Neural progenitor cell (in vitro differentiated cells): ENCODE results near the gene CLIP4. TPM values are rescaled to one million over a fixed set of nuclear protein-coding genes. Genes with fewer than 3 reads are reported as not detected.

Experiments
- DNase-seq: peaks from one replicate; pipeline ENCODE4 v3.0.0-alpha.2; 2016; ENCODE audit warnings: low spot score
- H2AFZ ChIP-seq: fragments of 200-600 bp; sonication (generic); replicated peaks from 2 replicates; pipeline ENCODE4 v1.6.1; 2016; ENCODE audit warnings: antibody characterized with exemption
- H3F3A ChIP-seq: fragments of 200-600 bp; sonication (generic); 2 replicates; pipeline ENCODE4 v1.6.1; 2016; ENCODE audit warnings: antibody characterized with exemption, low read depth
- H3K27ac ChIP-seq: fragments of 200-600 bp; sonication (generic); 2 replicates; pipeline ENCODE4 v1.5.1; 2016; ENCODE audit warnings: mild to moderate bottlenecking
- H3K27me3 ChIP-seq: fragments of 200-600 bp; sonication (generic); 2 replicates; pipeline ENCODE4 v1.6.1; 2016; ENCODE audit warnings: mild to moderate bottlenecking, moderate library complexity
- H3K36me3 ChIP-seq: fragments of 200-600 bp; sonication (generic); 2 replicates; pipeline ENCODE4 v1.5.1; 2016
- H3K4me1 ChIP-seq: fragments of 200-600 bp; sonication (generic); 2 replicates; pipeline ENCODE4 v1.6.1; 2016; ENCODE audit warnings: mixed run types
- H3K4me2 ChIP-seq: fragments of 200-600 bp; sonication (generic); 2 replicates; pipeline ENCODE4 v1.6.1; 2016
- H3K4me3 ChIP-seq: fragments of 200-600 bp; sonication (generic); 2 replicates; pipeline ENCODE4 v1.5.1; 2016
- H3K79me2 ChIP-seq: fragments of 200-600 bp; sonication (generic); 2 replicates; pipeline ENCODE4 v1.6.1; 2016; ENCODE audit warnings: low read depth
- H3K9ac ChIP-seq: fragments of 200-600 bp; sonication (generic); 2 replicates; pipeline ENCODE4 v1.6.1; 2016
- H3K9me3 ChIP-seq: fragments of 200-600 bp; sonication (generic); 2 replicates; pipeline ENCODE4 v1.5.1; 2016; ENCODE audit warnings: low read depth
- H4K20me1 ChIP-seq: fragments of 200-600 bp; sonication (generic); 2 replicates; pipeline ENCODE4 v1.6.1; 2016; ENCODE audit warnings: low read depth
- H3K27ac Mint-ChIP-seq: 3 replicates; pipeline ENCODE4 v1.8.0; 2021; ENCODE audit warnings: mixed read lengths
- H3K27me3 Mint-ChIP-seq: 2 replicates; pipeline ENCODE4 v1.8.0; 2022; ENCODE audit warnings: low read depth, mild to moderate bottlenecking, inconsistent platforms, moderate library complexity, mixed read lengths; ENCODE audit not compliant: insufficient read depth
- H3K36me3 Mint-ChIP-seq: 3 replicates; pipeline ENCODE4 v1.8.0; 2021; ENCODE audit warnings: mixed read lengths
- H3K4me1 Mint-ChIP-seq: 3 replicates; pipeline ENCODE4 v1.8.0; 2021; ENCODE audit warnings: mixed read lengths
- H3K4me3 Mint-ChIP-seq: 3 replicates; pipeline ENCODE4 v1.8.0; 2021; ENCODE audit warnings: mild to moderate bottlenecking, moderate library complexity, mixed read lengths
- H3K9me3 Mint-ChIP-seq: 3 replicates; pipeline ENCODE4 v1.8.0; 2020; ENCODE audit warnings: mixed read lengths
- EZH2 ChIP-seq: fragments of 200-600 bp; sonication (generic); IDR thresholded peaks from 2 replicates; pipeline ENCODE4 v1.6.1; 2017; ENCODE audit warnings: antibody characterized with exemption, mild to moderate bottlenecking, moderate library complexity
- EZH2phosphoT487 ChIP-seq: fragments of 200-600 bp; sonication (generic); IDR thresholded peaks from 2 replicates; pipeline ENCODE4 v1.6.1; 2017; ENCODE audit warnings: antibody characterized with exemption
- total RNA-seq: library from RNA; depleted of rRNA; stranded (reverse); fragments of >200 nt; gene quantifications from 2 replicates; pipeline ENCODE4 v1.2.3, GENCODE V29; 2015; ENCODE audit warnings: low replicate concordance
- TF ChIP-seq, protein P1 (sequence below): fragments of 200-600 bp; sonication (generic); IDR thresholded peaks from 2 replicates; pipeline ENCODE4 v1.5.1; 2017; ENCODE audit warnings: antibody characterized with exemption, mild to moderate bottlenecking

CLIP4 gene
- total RNA-seq, 1 donor from 2014 or later, result 2.1 TPM

DNA sequence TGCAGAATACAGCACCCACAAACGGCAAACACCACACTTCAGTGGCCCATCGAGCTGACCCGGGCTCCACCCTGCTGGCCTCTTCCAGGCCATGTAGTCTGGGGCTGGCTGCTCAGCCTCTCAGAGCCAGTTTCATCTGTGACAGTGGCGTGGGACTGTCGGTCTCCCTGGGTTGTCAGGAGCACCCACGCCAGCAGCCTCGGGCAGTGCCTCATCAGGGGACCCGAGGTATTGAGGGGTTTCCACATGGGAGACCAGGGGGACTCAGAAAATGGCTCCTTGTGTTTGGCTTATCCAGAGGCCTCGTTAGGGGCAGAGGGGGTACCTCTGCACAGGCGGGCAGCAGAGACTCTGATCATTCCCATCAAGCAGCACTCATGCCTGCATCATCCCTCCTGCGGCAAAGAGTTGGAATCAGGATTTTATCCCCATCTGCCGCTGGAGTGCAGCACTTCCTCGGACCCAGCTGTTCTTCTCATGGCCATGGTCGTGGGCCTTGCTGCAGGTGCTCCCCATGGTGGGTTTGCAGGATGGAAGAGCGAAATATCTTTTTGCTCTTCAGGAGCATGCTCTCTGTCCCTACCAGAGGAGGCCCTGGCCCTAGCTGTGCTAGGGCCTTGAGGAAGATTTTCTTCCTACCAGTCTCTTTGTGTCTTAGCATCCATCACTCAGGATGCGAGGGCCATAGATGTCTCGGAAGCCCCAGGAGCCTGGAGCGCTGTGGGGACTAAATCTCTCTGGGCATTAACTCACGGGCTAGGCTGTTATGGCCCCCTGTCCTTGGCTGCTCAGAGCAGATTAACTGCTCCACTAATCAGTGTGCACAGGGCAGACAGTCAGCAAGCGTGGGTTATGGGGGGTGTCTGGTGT is 100.8 kb downstream of the CLIP4 start:
- DNase-seq, result no peak
- no peaks in the 10 kb centered on the region for H3K27me3 ChIP-seq
- peaks cover 4% of the 10 kb centered on the region for H3K27me3 Mint-ChIP-seq
- no peak overlapping the region for H3K4me3 ChIP-seq
- H3K36me3 Mint-ChIP-seq, result no peaks in the 10 kb centered on the region
- H3K4me1 ChIP-seq, result peaks cover 4% of the 10 kb centered on the region
- H3K4me3 Mint-ChIP-seq, result no peak overlapping the region
- no peaks in the 10 kb centered on the region for H3K9me3 Mint-ChIP-seq
- no peak overlapping the region for H3K9ac ChIP-seq
- peaks cover 16% of the 10 kb centered on the region for H3K4me1 Mint-ChIP-seq
- H3F3A ChIP-seq, result no peaks in the 10 kb centered on the region
- no peaks in the 10 kb centered on the region for H4K20me1 ChIP-seq
- H2AFZ ChIP-seq, result no peak overlapping the region
- H3K9me3 ChIP-seq, result no peaks in the 10 kb centered on the region
- H3K27ac Mint-ChIP-seq, result no peak overlapping the region
- no peak overlapping the region for H3K4me2 ChIP-seq
- H3K27ac ChIP-seq, result no peak overlapping the region
- TF ChIP-seq, protein P1, sequence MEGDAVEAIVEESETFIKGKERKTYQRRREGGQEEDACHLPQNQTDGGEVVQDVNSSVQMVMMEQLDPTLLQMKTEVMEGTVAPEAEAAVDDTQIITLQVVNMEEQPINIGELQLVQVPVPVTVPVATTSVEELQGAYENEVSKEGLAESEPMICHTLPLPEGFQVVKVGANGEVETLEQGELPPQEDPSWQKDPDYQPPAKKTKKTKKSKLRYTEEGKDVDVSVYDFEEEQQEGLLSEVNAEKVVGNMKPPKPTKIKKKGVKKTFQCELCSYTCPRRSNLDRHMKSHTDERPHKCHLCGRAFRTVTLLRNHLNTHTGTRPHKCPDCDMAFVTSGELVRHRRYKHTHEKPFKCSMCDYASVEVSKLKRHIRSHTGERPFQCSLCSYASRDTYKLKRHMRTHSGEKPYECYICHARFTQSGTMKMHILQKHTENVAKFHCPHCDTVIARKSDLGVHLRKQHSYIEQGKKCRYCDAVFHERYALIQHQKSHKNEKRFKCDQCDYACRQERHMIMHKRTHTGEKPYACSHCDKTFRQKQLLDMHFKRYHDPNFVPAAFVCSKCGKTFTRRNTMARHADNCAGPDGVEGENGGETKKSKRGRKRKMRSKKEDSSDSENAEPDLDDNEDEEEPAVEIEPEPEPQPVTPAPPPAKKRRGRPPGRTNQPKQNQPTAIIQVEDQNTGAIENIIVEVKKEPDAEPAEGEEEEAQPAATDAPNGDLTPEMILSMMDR, result no peak
- TF ChIP-seq EZH2 (no peak), EZH2phosphoT487 (no peak)
- H3K36me3 ChIP-seq, result no peaks in the 10 kb centered on the region
- H3K79me2 ChIP-seq, result no peaks in the 10 kb centered on the region

DNA sequence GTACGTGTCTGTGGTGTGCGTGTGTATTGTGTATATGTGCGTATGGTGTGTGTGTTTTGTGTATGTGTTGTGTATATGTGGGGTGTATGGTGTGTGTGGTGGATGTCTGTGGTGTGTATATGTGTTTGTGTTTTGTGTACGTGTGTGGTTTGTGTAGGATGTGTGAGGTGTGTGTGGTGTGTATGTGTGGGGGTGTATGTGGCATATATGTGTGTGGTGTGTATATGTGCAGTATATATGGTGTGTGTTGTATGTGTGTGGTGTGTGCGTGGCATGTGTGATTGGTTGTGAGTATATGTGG is 101.3 kb downstream of the CLIP4 start:
- Histone ChIP-seq H3K27me3 (no peaks in the 10 kb centered on the region), H3K4me3 (no peak overlapping the region), H3K79me2 (no peaks in the 10 kb centered on the region), H3K9me3 (no peaks in the 10 kb centered on the region), H3K36me3 (no peaks in the 10 kb centered on the region), H2AFZ (no peak overlapping the region), H3K9ac (no peak overlapping the region), H3K4me1 (peaks cover 4% of the 10 kb centered on the region), H4K20me1 (no peaks in the 10 kb centered on the region), H3K4me2 (no peak overlapping the region), H3K27ac (no peak overlapping the region), H3F3A (no peaks in the 10 kb centered on the region)
- TF ChIP-seq EZH2 (no peak), EZH2phosphoT487 (no peak)
- TF ChIP-seq, protein P1, result no peak
- H3K4me3 Mint-ChIP-seq, result no peak overlapping the region
- no peak for DNase-seq
- H3K36me3 Mint-ChIP-seq, result no peaks in the 10 kb centered on the region
- H3K27me3 Mint-ChIP-seq, result peaks cover 4% of the 10 kb centered on the region
- H3K27ac Mint-ChIP-seq, result no peak overlapping the region
- peaks cover 16% of the 10 kb centered on the region for H3K4me1 Mint-ChIP-seq
- no peaks in the 10 kb centered on the region for H3K9me3 Mint-ChIP-seq

DNA sequence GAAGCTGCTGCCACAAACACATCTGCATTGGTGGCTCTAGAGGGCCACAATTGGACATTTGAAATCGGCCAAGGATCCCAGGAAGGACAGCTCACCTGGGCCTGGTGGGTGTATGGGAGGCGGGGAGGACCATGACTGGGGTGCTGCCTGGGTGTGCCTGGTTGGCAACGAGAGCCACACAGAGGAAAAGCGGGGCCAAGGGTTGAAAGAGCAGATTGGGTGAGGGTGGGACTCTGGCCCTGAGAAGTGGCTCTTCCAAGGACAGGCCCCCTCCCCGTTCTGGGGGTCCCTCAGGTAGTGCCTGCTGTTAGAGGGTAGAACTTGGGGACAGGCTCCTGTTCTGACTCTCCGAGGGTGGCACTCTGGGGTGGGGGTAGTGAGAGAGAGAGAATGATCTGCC is 102.9 kb downstream of the CLIP4 start:
- no peaks in the 10 kb centered on the region for H3K36me3 ChIP-seq
- TF ChIP-seq, protein P1, result no peak
- TF ChIP-seq EZH2phosphoT487, result no peak
- TF ChIP-seq EZH2, result no peak
- H3K27me3 ChIP-seq, result no peaks in the 10 kb centered on the region
- H3K36me3 Mint-ChIP-seq, result no peaks in the 10 kb centered on the region
- peaks cover 2% of the 10 kb centered on the region for H3K27me3 Mint-ChIP-seq
- peaks cover 4% of the 10 kb centered on the region for H3K4me1 ChIP-seq
- H3F3A ChIP-seq, result no peaks in the 10 kb centered on the region
- H3K9me3 Mint-ChIP-seq, result no peaks in the 10 kb centered on the region
- H3K79me2 ChIP-seq, result no peaks in the 10 kb centered on the region
- H3K4me3 ChIP-seq, result no peak overlapping the region
- no peak for DNase-seq
- no peak overlapping the region for H3K4me3 Mint-ChIP-seq
- H2AFZ ChIP-seq, result no peak overlapping the region
- H3K9me3 ChIP-seq, result no peaks in the 10 kb centered on the region
- peaks cover 10% of the 10 kb centered on the region for H3K4me1 Mint-ChIP-seq
- H3K27ac Mint-ChIP-seq, result peak overlapping the region; percentile 70
- no peaks in the 10 kb centered on the region for H4K20me1 ChIP-seq
- H3K4me2 ChIP-seq, result no peak overlapping the region
- H3K9ac ChIP-seq, result no peak overlapping the region
- no peak overlapping the region for H3K27ac ChIP-seq
